ENCODE data around the gene CCL11. TPM values are rescaled to one million over a fixed set of nuclear protein-coding genes. Genes with fewer than 3 reads are reported as not detected.

The CCL11 gene
- total RNA-seq, 2 experiments from 2014 or later: not detected

DNA sequence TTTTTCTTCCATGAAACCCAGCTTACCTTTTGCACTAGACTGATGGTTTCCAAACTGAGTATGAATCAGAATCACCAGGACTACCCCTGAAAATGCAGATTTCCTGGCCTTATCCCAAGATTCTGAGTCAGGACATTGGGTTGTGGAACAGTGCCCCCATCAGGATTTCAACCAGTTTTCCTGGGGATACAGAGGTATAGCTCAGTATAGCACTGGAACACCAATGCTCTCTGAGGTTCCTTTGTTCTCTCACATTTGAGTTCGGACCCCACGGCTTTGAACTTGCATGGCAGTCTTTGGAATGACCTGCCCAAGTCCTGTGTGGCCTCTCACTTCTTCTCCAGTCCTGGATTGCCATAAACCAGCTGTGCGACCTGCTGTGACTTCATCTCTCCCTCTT, 20.9 kb downstream of the CCL11 start:
- CTCF ChIA-PET (ENCODE audit: unreplicated experiment): no interaction called here
- Histone ChIP-seq H3K9me3 (ENCODE audit: low read length) (no peaks in the 10 kb centered on the region), H3K27ac (ENCODE audit: low read depth, low read length, poor library complexity, severe bottlenecking) (no peak overlapping the region), H3K79me2 (ENCODE audit: insufficient read depth, low read depth, low read length) (no peaks in the 10 kb centered on the region), H3K4me2 (ENCODE audit: low read length) (no peak overlapping the region), H4K20me1 (ENCODE audit: insufficient read depth, low read length) (no peaks in the 10 kb centered on the region), H3K36me3 (ENCODE audit: insufficient read depth, low read length) (no peaks in the 10 kb centered on the region), H3K4me1 (ENCODE audit: insufficient read depth, low read length, poor library complexity, severe bottlenecking) (no peaks in the 10 kb centered on the region), H2AFZ (ENCODE audit: low read length) (no peak overlapping the region), H3K9me2 (ENCODE audit: insufficient read depth, low read length) (no peaks in the 10 kb centered on the region), H3K4me3 (ENCODE audit: low read depth, low read length, poor library complexity, severe bottlenecking) (no peak overlapping the region)
- no TSS peak for BruUV-seq (replicated peaks)
- POLR2A ChIA-PET: interaction anchor here (0.7 kb wide), 1 partner anchor 36 kb away, joined by 4 read pairs; the partner anchor contains the start of gene CCL7
- intact Hi-C loops (cut with micrococcal nuclease; ENCODE audit: unreplicated experiment): no loop called here
- DNase-seq (ENCODE audit: low spot score): no peak
- TF ChIP-seq, protein P1, sequence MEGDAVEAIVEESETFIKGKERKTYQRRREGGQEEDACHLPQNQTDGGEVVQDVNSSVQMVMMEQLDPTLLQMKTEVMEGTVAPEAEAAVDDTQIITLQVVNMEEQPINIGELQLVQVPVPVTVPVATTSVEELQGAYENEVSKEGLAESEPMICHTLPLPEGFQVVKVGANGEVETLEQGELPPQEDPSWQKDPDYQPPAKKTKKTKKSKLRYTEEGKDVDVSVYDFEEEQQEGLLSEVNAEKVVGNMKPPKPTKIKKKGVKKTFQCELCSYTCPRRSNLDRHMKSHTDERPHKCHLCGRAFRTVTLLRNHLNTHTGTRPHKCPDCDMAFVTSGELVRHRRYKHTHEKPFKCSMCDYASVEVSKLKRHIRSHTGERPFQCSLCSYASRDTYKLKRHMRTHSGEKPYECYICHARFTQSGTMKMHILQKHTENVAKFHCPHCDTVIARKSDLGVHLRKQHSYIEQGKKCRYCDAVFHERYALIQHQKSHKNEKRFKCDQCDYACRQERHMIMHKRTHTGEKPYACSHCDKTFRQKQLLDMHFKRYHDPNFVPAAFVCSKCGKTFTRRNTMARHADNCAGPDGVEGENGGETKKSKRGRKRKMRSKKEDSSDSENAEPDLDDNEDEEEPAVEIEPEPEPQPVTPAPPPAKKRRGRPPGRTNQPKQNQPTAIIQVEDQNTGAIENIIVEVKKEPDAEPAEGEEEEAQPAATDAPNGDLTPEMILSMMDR (conservative IDR thresholded peaks at IDR 0.05; ENCODE audit: low read length): 0 out of 2 replicates have a peak, but pooled peaks have one; percentile 18
- no peak for TF ChIP-seq EZH2phosphoT487 (IDR thresholded peaks at IDR 0.05; ENCODE audit: borderline replicate concordance, low read depth, low read length)

DNA sequence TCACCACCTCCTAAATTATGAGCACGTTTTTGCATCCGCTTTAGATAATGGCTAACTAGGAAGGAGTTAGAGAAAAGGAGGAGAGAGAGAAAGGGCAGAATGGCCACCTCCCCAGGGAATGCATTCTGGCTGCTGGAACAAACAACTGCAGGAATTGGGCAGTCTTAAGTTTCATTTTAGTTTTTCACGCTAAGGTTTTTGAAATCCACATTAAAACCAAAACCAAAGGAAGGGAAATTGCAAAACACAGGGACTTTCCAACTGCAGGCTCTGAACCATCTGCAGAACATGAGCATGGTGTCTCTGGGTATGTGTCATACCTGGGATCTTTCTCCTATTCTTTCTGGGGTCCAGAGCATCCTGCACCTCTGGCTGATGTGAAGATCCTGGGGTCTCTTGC, 21.6 kb downstream of the CCL11 start:
- CTCF ChIA-PET (ENCODE audit: unreplicated experiment): no interaction called here
- DNase-seq (ENCODE audit: low spot score): no peak
- no peaks in the 10 kb centered on the region for H4K20me1 ChIP-seq (ENCODE audit: insufficient read depth, low read length)
- H3K79me2 ChIP-seq (ENCODE audit: insufficient read depth, low read depth, low read length): no peaks in the 10 kb centered on the region
- H3K4me3 ChIP-seq (ENCODE audit: low read depth, low read length, poor library complexity, severe bottlenecking): no peak overlapping the region
- no peak for TF ChIP-seq EZH2phosphoT487 (IDR thresholded peaks at IDR 0.05; ENCODE audit: borderline replicate concordance, low read depth, low read length)
- TF ChIP-seq, protein P1 (conservative IDR thresholded peaks at IDR 0.05; ENCODE audit: low read length): no peak
- H3K36me3 ChIP-seq (ENCODE audit: insufficient read depth, low read length): no peaks in the 10 kb centered on the region
- POLR2A ChIA-PET: interaction anchor here (0.7 kb wide), 1 partner anchor 37 kb away, joined by 4 read pairs; the partner anchor contains the start of gene CCL7
- no peaks in the 10 kb centered on the region for H3K9me2 ChIP-seq (ENCODE audit: insufficient read depth, low read length)
- H3K27ac ChIP-seq (ENCODE audit: low read depth, low read length, poor library complexity, severe bottlenecking): no peak overlapping the region
- H2AFZ ChIP-seq (ENCODE audit: low read length): no peak overlapping the region
- H3K4me2 ChIP-seq (ENCODE audit: low read length): no peak overlapping the region
- BruUV-seq (replicated peaks): no TSS peak
- no peaks in the 10 kb centered on the region for H3K4me1 ChIP-seq (ENCODE audit: insufficient read depth, low read length, poor library complexity, severe bottlenecking)
- H3K9me3 ChIP-seq (ENCODE audit: low read length): no peaks in the 10 kb centered on the region
- intact Hi-C loops (cut with micrococcal nuclease; ENCODE audit: unreplicated experiment): no loop called here

DNA sequence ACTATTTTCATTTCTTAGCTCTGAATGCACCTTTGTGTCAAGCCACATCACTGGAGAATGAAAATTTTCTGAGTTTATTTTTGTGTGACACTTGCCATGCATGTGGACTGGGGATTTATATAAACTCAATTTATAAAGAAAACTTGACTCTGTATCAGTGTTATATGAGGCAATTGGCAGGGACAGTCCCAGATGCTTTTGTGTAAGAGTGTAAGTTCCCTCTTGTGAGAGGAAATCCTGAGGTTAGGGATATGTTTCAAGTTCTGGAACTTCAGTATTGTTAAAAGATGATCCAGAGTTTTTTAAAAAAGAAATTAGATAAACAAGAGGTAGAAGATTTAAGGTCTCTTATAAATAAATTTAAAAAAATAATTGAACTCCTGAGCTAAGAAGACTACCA, 22.8 kb downstream of the CCL11 start:
- H3K79me2 ChIP-seq (ENCODE audit: insufficient read depth, low read depth, low read length): no peaks in the 10 kb centered on the region
- H3K9me2 ChIP-seq (ENCODE audit: insufficient read depth, low read length): no peaks in the 10 kb centered on the region
- TF ChIP-seq EZH2phosphoT487 (IDR thresholded peaks at IDR 0.05; ENCODE audit: borderline replicate concordance, low read depth, low read length): no peak
- H3K9me3 ChIP-seq (ENCODE audit: low read length): no peaks in the 10 kb centered on the region
- POLR2A ChIA-PET: no interaction called here
- no peak overlapping the region for H2AFZ ChIP-seq (ENCODE audit: low read length)
- no peaks in the 10 kb centered on the region for H3K4me1 ChIP-seq (ENCODE audit: insufficient read depth, low read length, poor library complexity, severe bottlenecking)
- CTCF ChIA-PET (ENCODE audit: unreplicated experiment): no interaction called here
- DNase-seq (ENCODE audit: low spot score): no peak
- H3K4me2 ChIP-seq (ENCODE audit: low read length): no peak overlapping the region
- no peak overlapping the region for H3K4me3 ChIP-seq (ENCODE audit: low read depth, low read length, poor library complexity, severe bottlenecking)
- no peaks in the 10 kb centered on the region for H3K36me3 ChIP-seq (ENCODE audit: insufficient read depth, low read length)
- H3K27ac ChIP-seq (ENCODE audit: low read depth, low read length, poor library complexity, severe bottlenecking): no peak overlapping the region
- intact Hi-C loops (cut with micrococcal nuclease; ENCODE audit: unreplicated experiment): no loop called here
- BruUV-seq (replicated peaks): no TSS peak
- H4K20me1 ChIP-seq (ENCODE audit: insufficient read depth, low read length): no peaks in the 10 kb centered on the region
